KBM-7 (cell line): ENCODE data around the gene ADAMTS13.
"Not testable (repeated sequence)": the region's sequence is repeated elsewhere in the genome, so short reads cannot be mapped to it uniquely, and the experiment has no call there.

ENCODE experiments used
- DNase-seq: peaks from one replicate; pipeline ENCODE4 v3.0.0-alpha.2; 2015
- in situ Hi-C: fragments of 300-500 bp; cut with MboI; formaldehyde crosslinking; loops from 2 replicates; pipeline ENCODE4 v1.14.3; 2020; ENCODE audit warnings: low sequenced_read_pairs, low pct_unique_long_range_greater_than_20kb, mixed read lengths

Gene ADAMTS13

DNA sequence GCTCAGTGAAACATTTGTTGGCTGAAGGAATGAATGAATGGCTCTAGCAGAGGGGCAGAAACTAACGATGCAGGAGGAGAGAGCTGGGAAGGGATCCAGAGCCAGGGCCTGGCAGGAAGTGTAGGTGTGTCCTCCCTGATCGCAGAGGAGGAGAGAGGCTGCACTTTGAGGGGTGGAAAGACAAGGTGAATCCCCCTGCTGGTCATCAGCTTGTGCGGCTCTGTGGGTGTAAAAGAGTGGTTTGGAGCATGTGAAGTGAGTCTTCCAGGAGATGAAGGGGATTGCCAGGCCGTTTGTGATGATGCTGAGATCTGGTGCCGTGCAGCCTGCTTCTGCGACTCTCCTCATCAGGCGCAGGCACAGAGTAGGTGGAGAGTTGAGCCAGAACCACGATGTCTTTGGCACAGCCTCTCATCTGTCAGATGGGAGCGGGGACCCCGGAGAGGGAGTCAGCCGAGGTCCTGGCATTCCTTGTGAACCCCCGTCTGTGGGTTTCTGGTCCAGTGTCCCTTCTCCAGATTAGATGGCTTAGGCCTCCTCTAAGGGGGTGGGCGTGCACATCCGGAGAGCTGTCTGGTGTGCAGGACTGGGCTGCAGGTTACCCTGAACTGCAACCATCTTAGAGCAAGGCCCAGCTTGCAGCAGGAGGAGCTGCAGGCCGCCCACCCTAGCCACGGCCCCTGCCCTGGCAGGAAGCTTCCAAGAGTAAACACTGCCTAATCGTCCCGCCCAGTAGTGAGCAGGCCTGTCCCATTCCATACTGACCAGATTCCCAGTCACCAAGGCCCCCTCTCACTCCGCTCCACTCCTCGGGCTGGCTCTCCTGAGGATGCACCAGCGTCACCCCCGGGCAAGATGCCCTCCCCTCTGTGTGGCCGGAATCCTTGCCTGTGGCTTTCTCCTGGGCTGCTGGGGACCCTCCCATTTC, at the start of gene ADAMTS13:
TSS of gene ADAMTS13 (plus strand) at position 753 of the 928 bp plus-strand sequence. CDS start at position 830, 77 bp downstream.
- DNase-seq: peak; percentile 36
- in situ Hi-C loops: no loop called here

GRCh38 chr9:133374612-133375115, 47.5 kb upstream of the ADAMTS13 start:
- peak; percentile 56 for DNase-seq
- in situ Hi-C loops: no loop called here

DNA sequence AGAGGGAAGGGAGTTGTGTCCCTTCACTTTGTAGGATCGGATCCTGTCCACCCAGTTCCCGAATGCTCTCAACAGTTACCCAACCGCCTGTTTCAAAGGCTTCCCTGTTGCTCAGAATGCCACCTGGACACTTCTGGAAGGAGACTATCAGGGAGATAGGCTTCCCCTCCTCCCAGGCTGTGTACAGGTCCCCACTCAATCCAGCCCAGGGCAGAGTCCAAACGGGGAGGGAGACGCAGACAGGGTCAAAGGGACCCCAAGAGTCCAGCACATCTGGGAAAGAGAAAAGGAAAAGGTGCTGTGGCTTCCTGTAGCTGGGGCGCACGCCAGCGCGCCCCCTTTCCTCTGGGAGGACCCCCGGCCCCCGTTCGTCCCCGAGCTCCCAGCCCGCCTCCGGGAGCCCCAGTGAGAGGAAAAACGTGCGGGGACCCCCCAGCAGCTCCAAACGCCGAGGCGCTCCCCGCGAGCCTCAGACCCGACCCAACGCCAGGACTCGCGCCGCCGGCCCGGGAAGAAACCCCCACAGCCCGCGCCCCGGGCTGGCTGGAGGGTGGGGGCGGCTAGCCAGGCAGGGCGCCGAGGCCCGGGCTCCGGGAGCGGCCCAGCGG, 46.9 kb upstream of the ADAMTS13 start:
- peak; percentile 56 for DNase-seq
- in situ Hi-C loops: no loop called here

DNA sequence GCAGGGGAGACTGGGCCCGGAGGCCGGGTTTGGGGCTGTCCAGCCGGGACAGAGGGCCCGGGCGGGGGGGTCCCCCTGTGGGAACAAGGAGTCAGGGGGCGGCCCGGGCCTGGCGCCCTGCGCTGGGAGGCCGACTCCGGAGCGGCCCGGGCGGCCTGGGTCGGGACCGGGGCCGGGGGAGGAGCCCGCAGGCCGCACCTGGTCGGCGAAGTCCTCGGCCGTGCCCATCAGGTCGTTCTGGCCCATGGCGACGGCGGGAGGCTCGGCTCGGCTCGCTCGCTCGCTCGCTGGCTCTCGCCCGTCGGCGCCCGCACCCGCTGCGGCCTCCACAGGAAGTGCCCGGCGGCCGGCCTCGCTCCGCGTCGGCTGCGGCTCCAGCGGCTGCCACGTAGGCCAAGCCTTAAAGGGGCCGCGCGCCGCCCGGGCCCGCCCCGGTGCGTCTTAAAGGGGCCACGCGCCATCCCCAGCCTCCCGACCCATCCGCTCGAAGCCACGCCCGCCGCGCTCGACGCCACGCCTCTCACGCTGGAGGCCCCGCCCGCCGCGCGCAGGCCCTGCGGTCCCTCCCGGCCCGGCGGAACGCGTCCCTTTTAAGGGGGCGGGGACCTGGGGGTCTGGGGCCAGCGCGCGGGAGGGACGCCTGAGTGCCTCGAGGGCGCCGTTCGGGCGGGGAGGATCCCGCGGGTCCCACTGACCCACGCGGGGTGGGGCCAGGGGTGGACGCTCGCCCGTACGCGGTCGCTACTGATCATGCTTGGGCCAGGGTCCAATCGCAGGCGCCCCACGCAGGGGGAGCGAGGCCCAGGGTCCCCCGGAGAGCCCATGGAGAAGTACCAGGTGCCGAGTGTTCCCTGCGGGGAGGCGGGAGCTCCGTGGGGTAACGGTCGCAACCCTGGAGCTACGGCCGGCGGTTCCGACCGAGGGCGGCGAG, 46.2 kb upstream of the ADAMTS13 start, which contains the start of the genes STKLD1 and SURF4:
TSS of gene STKLD1 (plus strand) at position 643 of the 931 bp plus-strand sequence. CDS start at position 751, 108 bp downstream.
TSS of gene SURF4 (minus strand) at position 337 of the 931 bp plus-strand sequence. CDS start at position 246, 91 bp downstream.
- in situ Hi-C loops: no loop called here
- peak; percentile 97 for DNase-seq

DNA sequence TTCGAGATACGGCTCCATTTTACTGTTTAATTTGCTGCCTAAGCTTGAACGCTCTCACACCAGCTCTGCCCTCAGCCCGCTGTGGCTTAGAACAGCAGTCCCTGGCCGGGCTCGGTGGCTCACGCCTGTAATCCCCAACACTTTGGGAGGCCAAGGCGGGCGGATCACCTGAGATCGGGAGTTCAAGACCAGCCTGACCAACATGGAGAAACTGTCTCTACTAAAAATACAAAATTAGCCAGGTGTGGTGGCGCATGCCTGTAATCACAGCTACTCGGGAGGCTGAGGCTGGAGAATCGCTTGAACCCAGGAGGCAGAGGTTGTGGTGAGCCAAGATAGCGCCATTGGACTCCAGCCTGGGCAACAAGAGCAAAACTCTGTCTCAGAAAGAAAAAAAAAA, 44.9 kb upstream of the ADAMTS13 start:
- in situ Hi-C loops, DNase-seq: not testable (repeated sequence)

GRCh38 chr9:133377721-133378216, 44.4 kb upstream of the ADAMTS13 start:
- DNase-seq: no peak
- in situ Hi-C loops: no loop called here

DNA sequence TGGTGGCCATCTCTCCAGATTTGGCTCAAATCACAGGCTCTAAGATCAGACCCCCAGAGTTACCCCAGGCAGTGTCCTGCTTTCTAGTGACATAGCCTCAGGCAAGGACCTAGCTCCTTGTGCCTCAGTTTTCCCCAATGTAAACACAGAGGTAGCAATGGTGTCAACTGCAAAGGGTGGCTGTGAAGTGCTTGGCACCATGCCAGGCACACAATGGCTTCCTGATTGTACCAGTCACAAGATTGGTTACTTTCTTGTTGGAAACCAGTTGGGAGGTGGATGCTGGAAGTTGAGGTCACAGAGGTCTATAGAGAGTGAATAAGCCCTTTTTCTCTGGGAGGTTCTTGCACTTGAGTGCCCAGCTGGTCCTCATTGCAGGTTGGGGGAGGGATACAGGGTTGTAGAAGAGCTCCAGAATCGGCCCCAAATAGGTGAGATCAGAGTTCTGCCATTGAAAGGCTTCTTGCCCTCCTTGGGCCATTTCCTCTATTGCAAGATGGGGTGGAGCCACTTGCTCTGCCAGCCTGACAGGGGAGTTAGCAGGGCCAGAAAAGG, 43.7 kb upstream of the ADAMTS13 start:
- DNase-seq: no peak
- in situ Hi-C loops: no loop called here

GRCh38 chr9:133379153-133380086, 42.7 kb upstream of the ADAMTS13 start:
- in situ Hi-C loops: no loop called here
- no peak for DNase-seq

GRCh38 chr9:133380734-133381133, 41.4 kb upstream of the ADAMTS13 start:
- in situ Hi-C loops: no loop called here

DNA sequence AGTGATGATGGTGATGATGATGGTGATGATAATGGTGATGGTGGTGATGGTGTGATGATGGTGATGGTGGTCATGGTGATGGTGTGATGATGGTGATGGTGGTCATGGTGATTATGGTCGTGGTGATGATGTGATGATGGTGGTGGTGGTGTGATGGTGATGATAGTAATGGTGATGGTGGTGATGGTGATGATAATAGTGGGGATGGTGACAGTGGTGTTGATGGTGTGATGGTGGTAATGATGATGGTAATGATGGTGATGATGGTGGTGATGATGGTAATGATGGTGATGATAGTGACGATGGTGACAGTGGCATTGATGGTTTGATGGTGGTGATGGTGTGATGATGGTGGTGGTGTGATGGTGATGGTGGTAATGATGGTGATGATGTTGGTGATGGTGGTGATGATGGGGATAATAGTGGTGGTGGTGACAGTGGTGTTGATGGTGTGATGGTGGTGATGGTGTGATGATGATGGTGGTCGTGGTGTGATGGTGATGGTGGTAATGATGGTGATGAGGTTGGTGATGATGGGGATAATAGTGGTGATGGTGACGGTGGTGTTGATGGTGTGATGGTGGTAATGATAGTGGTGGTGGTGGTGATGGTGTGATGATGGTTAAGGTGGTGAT, 39.5 kb upstream of the ADAMTS13 start:
- no peak for DNase-seq
- in situ Hi-C loops: no loop called here

More at GRCh38 chr9:133380734-133381133, 41.4 kb upstream of the ADAMTS13 start:
- DNase-seq: no peak

GRCh38 chr9:133383438-133383837, 38.7 kb upstream of the ADAMTS13 start:
- in situ Hi-C loops: no loop called here

DNA sequence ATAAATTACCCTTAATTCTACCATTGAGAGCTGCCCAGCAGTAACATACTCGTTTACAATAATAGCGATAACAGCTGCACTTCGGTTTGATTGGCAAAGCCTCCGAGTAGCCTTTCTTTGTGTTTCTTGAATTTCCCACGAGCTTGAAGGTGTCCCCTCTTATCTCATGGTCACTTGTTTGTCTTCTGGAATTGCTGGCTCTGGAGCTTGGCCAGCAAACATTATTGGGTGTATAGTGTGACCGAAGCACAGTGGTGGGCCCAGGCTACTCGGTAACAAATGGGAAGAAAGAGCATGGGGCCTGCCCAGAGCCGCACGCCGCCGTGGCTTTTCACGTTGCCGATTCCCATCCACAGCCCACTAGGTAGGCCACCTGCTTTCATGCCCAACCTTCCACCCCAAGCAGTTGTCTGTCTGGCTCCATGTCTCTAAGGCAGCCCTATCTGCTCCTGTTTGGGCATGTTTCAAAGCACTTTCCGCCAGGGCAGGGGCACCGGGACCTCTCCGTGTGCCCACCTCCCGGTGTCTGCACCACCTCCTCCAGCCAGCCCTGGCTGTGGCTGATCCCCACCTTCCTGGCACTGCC, 37.3 kb upstream of the ADAMTS13 start:
- in situ Hi-C loops: no loop called here
- no peak for DNase-seq

More at GRCh38 chr9:133383438-133383837, 38.7 kb upstream of the ADAMTS13 start:
- DNase-seq: no peak

GRCh38 chr9:133385452-133385851, 36.7 kb upstream of the ADAMTS13 start:
- in situ Hi-C loops: no loop called here
- DNase-seq: no peak

DNA sequence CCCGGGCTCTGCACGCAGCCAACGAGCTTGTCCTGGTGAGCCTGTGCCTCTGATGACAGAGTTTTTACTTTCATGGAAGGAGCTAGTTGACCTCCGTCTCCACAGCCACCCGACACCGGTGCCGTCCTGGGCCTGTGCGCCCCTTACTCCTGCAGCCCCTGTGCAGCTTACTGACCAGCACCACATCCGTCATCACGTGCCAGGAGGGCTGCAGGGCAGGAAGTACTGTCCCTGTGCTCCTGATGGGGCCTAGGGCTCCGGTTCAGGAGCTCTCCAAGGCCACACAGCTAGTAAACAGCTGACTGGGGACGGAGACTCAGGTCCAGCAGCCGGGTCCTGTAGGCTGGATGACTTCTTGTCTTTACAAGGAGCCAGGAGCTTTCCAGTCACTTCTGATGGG, 35.8 kb upstream of the ADAMTS13 start:
- in situ Hi-C loops: no loop called here
- DNase-seq: no peak

DNA sequence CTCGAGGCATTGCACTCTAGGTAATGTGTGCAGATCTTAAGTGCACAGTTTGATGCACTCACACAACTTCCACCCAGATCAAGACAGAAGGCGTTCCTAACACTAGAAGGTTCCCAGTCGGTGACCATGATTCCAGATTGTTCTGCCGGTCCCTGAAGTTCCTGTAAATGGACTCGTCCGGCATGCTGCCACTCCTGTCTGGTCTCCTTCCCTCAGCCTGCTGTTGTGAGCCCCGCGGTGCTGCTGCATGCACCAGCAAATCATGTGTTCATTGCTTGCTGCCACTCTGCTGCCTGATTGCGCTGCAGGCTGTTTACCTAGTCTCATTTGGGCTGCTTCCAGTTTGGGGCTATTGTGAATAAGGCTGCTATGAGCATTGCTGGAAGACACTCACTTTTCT, 34.5 kb upstream of the ADAMTS13 start:
- in situ Hi-C loops: no loop called here
- DNase-seq: no peak

GRCh38 chr9:133389025-133389557, 33.1 kb upstream of the ADAMTS13 start:
- DNase-seq: no peak
- in situ Hi-C loops: no loop called here
